Spleen (tissue), 11 donors: ENCODE results near the gene TMEM229B. TPM values are rescaled to one million over a fixed set of nuclear protein-coding genes. Genes with fewer than 3 reads are reported as not detected.

ENCODE experiments used
- DNase-seq: peaks from one replicate; pipeline ENCODE4 v3.0.0-alpha.2; 2020
- H3K27ac ChIP-seq, 8 donors: fragments of 200-600 bp; sonication (generic) in 7 of 8; 1 replicate in 4 of 8; 2 replicates in 4 of 8; pipeline versions ENCODE4 v1.5.0 to v1.8.0; 2016 to 2021; ENCODE audit warnings: inconsistent platforms in 4 of 8, mild to moderate bottlenecking in 4 of 8, moderate library complexity in 1 of 8
- H3K27me3 ChIP-seq, 7 donors: fragments of 200-600 bp; sonication (generic) in 6 of 7; replicated peaks in 1 of 7; 1 replicate in 4 of 7; 2 replicates in 3 of 7; pipeline versions ENCODE4 v1.5.0 to v1.8.0; 2016 to 2021; ENCODE audit warnings: inconsistent platforms in 3 of 7, mild to moderate bottlenecking in 1 of 7
- H3K36me3 ChIP-seq, 6 donors: fragments of 200-600 bp; sonication (generic) in 5 of 6; 1 replicate in 4 of 6; 2 replicates in 2 of 6; pipeline versions ENCODE4 v1.5.0 to v1.8.0; 2016 to 2021; ENCODE audit warnings: inconsistent platforms in 2 of 6
- H3K4me1 ChIP-seq, 6 donors: fragments of 200-600 bp; sonication (generic) in 5 of 6; 1 replicate in 3 of 6; 2 replicates in 3 of 6; pipeline versions ENCODE4 v1.5.0 to v1.8.0; 2016 to 2021; ENCODE audit warnings: inconsistent platforms in 3 of 6
- H3K4me3 ChIP-seq, 8 donors: fragments of 200-600 bp; sonication (generic) in 7 of 8; 1 replicate in 4 of 8; 2 replicates in 4 of 8; pipeline versions ENCODE4 v1.5.0 to v1.8.0; 2016 to 2021; ENCODE audit warnings: inconsistent platforms in 4 of 8, mild to moderate bottlenecking in 4 of 8, moderate library complexity in 2 of 8
- H3K9me3 ChIP-seq, 8 donors: fragments of 200-600 bp; sonication (generic) in 7 of 8; 1 replicate in 4 of 8; 2 replicates in 4 of 8; pipeline versions ENCODE4 v1.5.0 to v1.8.0; 2016 to 2021; ENCODE audit warnings: inconsistent platforms in 4 of 8
- POLR2A ChIP-seq, 3 donors: fragments of 450-650 bp; IDR thresholded peaks; one replicate each; pipeline ENCODE4 v1.5.1; 2017; ENCODE audit warnings: antibody characterized with exemption in 3 of 3, mild to moderate bottlenecking in 1 of 3
- POLR2AphosphoS5 ChIP-seq, 3 donors: sonication (generic); formaldehyde crosslinking; IDR thresholded peaks; one replicate each; pipeline ENCODE4 v1.5.1; 2017; ENCODE audit warnings: antibody characterized with exemption in 3 of 3
- WGBS, 5 donors: extraction: QIAGEN DNeasy Blood & Tissue Kit in 3 of 5; methylation state at CpG; one replicate each; pipeline versions ENCODE4 v1.1.5 to v1.1.7; 2013 to 2018; 5-methylcytosine and 5-hydroxymethylcytosine counted together
- intact Hi-C: fragments of 100-400 bp; cut with DNase I; formaldehyde crosslinking; loops from one replicate; pipeline ENCODE4 v1.15.0; 2023; ENCODE audit warnings: low total_unique reads
- polyA plus RNA-seq, 3 donors: library from polyadenylated mRNA; stranded (reverse); fragments of 200-250 nt; gene quantifications; one replicate each; pipeline ENCODE4 v1.2.1, GENCODE V29; 2013
- total RNA-seq, 7 donors: library from RNA; depleted of rRNA in 3 of 7; stranded (reverse); fragments of >200 nt in 3 of 7; fragmentation: NEBNext Ultra II Directional in 4 of 7; extraction: Animal tissue kit (Norgen Biotek cat#: 25700) in 4 of 7; gene quantifications; one replicate each; pipeline versions ENCODE4 v1.1.0 to v1.2.1, GENCODE V29; 2016 to 2021
- TF ChIP-seq, protein P1 (sequence below), 11 experiments: fragments of 200-600 bp in 7 of 11; fragments of 450-650 bp in 4 of 11; sonication (generic) in 4 of 11; IDR thresholded peaks in 8 of 11; conservative IDR thresholded peaks in 3 of 11; 1 replicate in 7 of 11; 2 replicates in 4 of 11; pipeline versions ENCODE4 v1.4.0 to v1.8.0; 2016 to 2021; ENCODE audit warnings: antibody characterized with exemption in 11 of 11, inconsistent platforms in 4 of 11, mild to moderate bottlenecking in 1 of 11
- donor health status: healthy with polysubstance abuse.
- donor health status: DM: no; HTN: no; CAD: no; lungs with moderate emphysema.
- donor health status: DM: no; HTN: no; CAD: no.
- donor health status: Bipolar disorder and iron deficiency.
- donor health status: healthy.
- donor health status: DM: no; HTN: no; CAD: no.
- donor health status: DM: yes; HTN: yes; CAD: no.

Gene TMEM229B
- total and polyA plus RNA-seq, 10 donors: 3.0 to 36.0 (median 25.2) TPM

GRCh38 chr14:67480011-67480410 is 8.5 kb downstream of the TMEM229B start:
- H3K4me1 ChIP-seq: peaks cover 0 to 49% (median 15%) of the 10 kb centered on the region in 6 donors
- no peaks in the 10 kb centered on the region for H3K27me3 ChIP-seq
- WGBS, 5 donors: 67 to 84% (median 73%) methylated on average over 9 of the region's 9 CpGs
- H3K9me3 ChIP-seq: no peaks in the 10 kb centered on the region
- no peak for DNase-seq
- H3K36me3 ChIP-seq: peaks cover 0 to 84% (median 11%) of the 10 kb centered on the region in 6 donors
- no peak overlapping the region for H3K4me3 ChIP-seq
- intact Hi-C loops: no loop called here
- no peak overlapping the region for H3K27ac ChIP-seq
- TF ChIP-seq POLR2A (IDR thresholded peaks at IDR 0.05): no peak
- TF ChIP-seq POLR2AphosphoS5 (IDR thresholded peaks at IDR 0.05): no peak
- TF ChIP-seq, protein P1, sequence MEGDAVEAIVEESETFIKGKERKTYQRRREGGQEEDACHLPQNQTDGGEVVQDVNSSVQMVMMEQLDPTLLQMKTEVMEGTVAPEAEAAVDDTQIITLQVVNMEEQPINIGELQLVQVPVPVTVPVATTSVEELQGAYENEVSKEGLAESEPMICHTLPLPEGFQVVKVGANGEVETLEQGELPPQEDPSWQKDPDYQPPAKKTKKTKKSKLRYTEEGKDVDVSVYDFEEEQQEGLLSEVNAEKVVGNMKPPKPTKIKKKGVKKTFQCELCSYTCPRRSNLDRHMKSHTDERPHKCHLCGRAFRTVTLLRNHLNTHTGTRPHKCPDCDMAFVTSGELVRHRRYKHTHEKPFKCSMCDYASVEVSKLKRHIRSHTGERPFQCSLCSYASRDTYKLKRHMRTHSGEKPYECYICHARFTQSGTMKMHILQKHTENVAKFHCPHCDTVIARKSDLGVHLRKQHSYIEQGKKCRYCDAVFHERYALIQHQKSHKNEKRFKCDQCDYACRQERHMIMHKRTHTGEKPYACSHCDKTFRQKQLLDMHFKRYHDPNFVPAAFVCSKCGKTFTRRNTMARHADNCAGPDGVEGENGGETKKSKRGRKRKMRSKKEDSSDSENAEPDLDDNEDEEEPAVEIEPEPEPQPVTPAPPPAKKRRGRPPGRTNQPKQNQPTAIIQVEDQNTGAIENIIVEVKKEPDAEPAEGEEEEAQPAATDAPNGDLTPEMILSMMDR (IDR thresholded peaks at IDR 0.05 in 8 of 11, conservative IDR thresholded peaks at IDR 0.05 in 3 of 11): no peak

GRCh38 chr14:67478800-67479084 is 9.8 kb downstream of the TMEM229B start:
- no peak for DNase-seq
- intact Hi-C loops: no loop called here
- Histone ChIP-seq H3K36me3 (peaks cover 0 to 74% (median 8%) of the 10 kb centered on the region in 6 donors), H3K9me3 (no peaks in the 10 kb centered on the region), H3K4me3 (no peak overlapping the region), H3K27ac (no peak overlapping the region), H3K4me1 (peaks cover 0 to 36% (median 4%) of the 10 kb centered on the region in 6 donors), H3K27me3 (no peaks in the 10 kb centered on the region)
- no peak for TF ChIP-seq POLR2A (IDR thresholded peaks at IDR 0.05)
- TF ChIP-seq, protein P1 (IDR thresholded peaks at IDR 0.05 in 8 of 11, conservative IDR thresholded peaks at IDR 0.05 in 3 of 11): no peak
- WGBS, 5 donors: 89 to 98% (median 91%) methylated on average over 2 of the region's 2 CpGs

- TF ChIP-seq, protein P1 (IDR thresholded peaks at IDR 0.05 in 8 of 11, conservative IDR thresholded peaks at IDR 0.05 in 3 of 11): no peak
- no peak for TF ChIP-seq POLR2AphosphoS5 (IDR thresholded peaks at IDR 0.05)
- no peak for TF ChIP-seq POLR2A (IDR thresholded peaks at IDR 0.05)
- peak; percentile 29 for DNase-seq
- 91 to 94% (median 92%) methylated on average over 11 of the region's 11 CpGs for WGBS, 5 donors
- Histone ChIP-seq H3K36me3 (peaks cover 0 to 74% (median 9%) of the 10 kb centered on the region in 6 donors), H3K9me3 (no peaks in the 10 kb centered on the region), H3K27me3 (no peaks in the 10 kb centered on the region), H3K4me1 (peaks cover 0 to 30% (median under 1%) of the 10 kb centered on the region in 6 donors), H3K4me3 (no peak overlapping the region), H3K27ac (peak overlapping the region in 1 of 8 donors; percentile 24)
- intact Hi-C loops: no loop called here
Observed at GRCh38 chr14:67477926-67478799, 10.4 kb downstream of the TMEM229B start.

DNA sequence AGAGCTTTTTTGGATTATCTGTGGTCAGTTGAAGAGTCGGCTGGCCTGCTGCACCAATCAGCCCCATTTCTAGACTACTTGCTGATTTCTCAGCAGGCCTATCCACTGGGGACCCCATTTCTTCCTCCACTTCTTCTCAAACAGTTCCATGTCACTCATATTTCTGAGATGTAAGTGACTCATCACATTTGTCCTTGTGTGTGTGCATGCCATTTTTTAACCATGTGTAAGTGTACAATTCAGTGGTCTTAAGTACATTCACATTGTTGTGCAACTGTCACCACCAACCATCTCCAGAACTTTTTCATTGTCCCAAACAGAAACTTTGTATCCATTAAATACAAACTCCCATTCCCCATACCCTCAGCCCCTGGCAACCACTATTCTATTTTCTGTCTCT is 14.2 kb downstream of the TMEM229B start:
- peaks cover 0 to 61% (median 11%) of the 10 kb centered on the region in 6 donors for H3K36me3 ChIP-seq
- WGBS, 5 donors: 83 to 100% (median 93%) methylated on average over 1 of the region's 1 CpG
- H3K9me3 ChIP-seq: no peaks in the 10 kb centered on the region
- intact Hi-C loops: no loop called here
- no peaks in the 10 kb centered on the region for H3K27me3 ChIP-seq
- no peaks in the 10 kb centered on the region for H3K4me1 ChIP-seq
- no peak overlapping the region for H3K27ac ChIP-seq
- TF ChIP-seq, protein P1 (IDR thresholded peaks at IDR 0.05 in 8 of 11, conservative IDR thresholded peaks at IDR 0.05 in 3 of 11): no peak
- TF ChIP-seq POLR2A (IDR thresholded peaks at IDR 0.05) (no peak), POLR2AphosphoS5 (IDR thresholded peaks at IDR 0.05) (no peak)
- H3K4me3 ChIP-seq: no peak overlapping the region
- no peak for DNase-seq
